Thymus (tissue), 11 donors: Measurements from ENCODE around the gene RPP21. TPM values are rescaled to one million over a fixed set of nuclear protein-coding genes. Genes with fewer than 3 reads are reported as not detected.

Experiments used
- DNase-seq, 9 donors: peaks; one replicate each; pipeline ENCODE4 v3.0.0-alpha.2; 2013; ENCODE audit warnings: low spot score in 9 of 9, low read depth in 6 of 9, missing footprints in 1 of 9
- H3K27ac ChIP-seq, 2 donors: one replicate each; pipeline ENCODE4 v1.5.1; 2013; ENCODE audit warnings: control low read depth in 1 of 2, low read depth in 1 of 2, low read length in 1 of 2, mild to moderate bottlenecking in 1 of 2, moderate library complexity in 1 of 2
- H3K27me3 ChIP-seq, 2 donors: one replicate each; pipeline ENCODE4 v1.5.1; 2013; ENCODE audit warnings: low read length in 1 of 2; ENCODE audit not compliant: control insufficient read depth in 2 of 2, insufficient read depth in 1 of 2
- H3K36me3 ChIP-seq, 2 donors: one replicate each; pipeline ENCODE4 v1.5.1; 2013; ENCODE audit warnings: low read length in 1 of 2, mild to moderate bottlenecking in 1 of 2, moderate library complexity in 1 of 2; ENCODE audit not compliant: control insufficient read depth in 2 of 2, insufficient read depth in 2 of 2
- H3K4me1 ChIP-seq, 2 donors: one replicate each; pipeline ENCODE4 v1.5.1; 2013; ENCODE audit warnings: low read length in 2 of 2; ENCODE audit not compliant: control insufficient read depth in 2 of 2, insufficient read depth in 2 of 2
- H3K4me3 ChIP-seq, 2 donors: one replicate each; pipeline ENCODE4 v1.5.1; 2013; ENCODE audit warnings: low read length in 2 of 2, control low read depth in 1 of 2, mild to moderate bottlenecking in 1 of 2
- H3K9me3 ChIP-seq, 2 donors: one replicate each; pipeline ENCODE4 v1.5.1; 2013; ENCODE audit warnings: low read length in 1 of 2, mild to moderate bottlenecking in 1 of 2; ENCODE audit not compliant: control insufficient read depth in 2 of 2, insufficient read depth in 1 of 2
- WGBS: extraction: QIAGEN DNeasy Blood & Tissue Kit; methylation state at CpG from one replicate; pipeline ENCODE4 v1.1.7; 2013; 5-methylcytosine and 5-hydroxymethylcytosine counted together
- polyA plus RNA-seq: library from polyadenylated mRNA; stranded (reverse); fragments of 200-250 nt; gene quantifications from one replicate; pipeline ENCODE4 v1.2.3, GENCODE V29; 2013
- total RNA-seq: library from RNA; stranded (reverse); fragments of 120-200 nt; gene quantifications from one replicate; pipeline ENCODE4 v1.2.4, GENCODE V29; 2013
- donor health status: healthy.

RPP21 gene
- total and polyA plus RNA-seq, 2 donors: 35.4 to 76.2 TPM

GRCh38 chr6:30380464-30380863 lies 35.5 kb downstream of the RPP21 start:
- H3K4me3 ChIP-seq: no peak overlapping the region
- H3K36me3 ChIP-seq: no peaks in the 10 kb centered on the region
- H3K27me3 ChIP-seq: peaks cover 0 to 10% of the 10 kb centered on the region in 2 donors
- H3K27ac ChIP-seq: no peak overlapping the region
- 61% methylated on average over 5 of the region's 5 CpGs for WGBS
- no peaks in the 10 kb centered on the region for H3K4me1 ChIP-seq
- H3K9me3 ChIP-seq: no peaks in the 10 kb centered on the region
- DNase-seq: no peak

DNA sequence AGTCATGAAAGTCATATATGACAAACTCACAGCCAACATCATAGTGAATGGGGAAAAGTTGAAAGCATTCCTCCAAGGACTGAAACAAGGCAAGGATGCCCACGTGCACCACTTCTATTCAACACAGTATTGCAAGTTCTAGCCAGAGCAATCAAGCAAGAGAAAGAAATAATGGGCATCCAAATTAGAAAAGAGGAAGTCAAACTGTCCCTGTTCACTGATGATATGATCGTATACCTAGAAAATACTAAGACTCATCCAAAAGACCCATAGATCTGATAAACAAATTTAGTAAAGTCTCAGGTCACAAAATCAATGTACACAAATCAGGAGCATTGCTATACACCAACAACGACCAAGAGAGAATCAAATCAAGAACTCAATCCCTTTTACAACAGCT lies 41.2 kb downstream of the RPP21 start:
- DNase-seq: no peak
- Histone ChIP-seq H3K4me1 (no peaks in the 10 kb centered on the region), H3K27me3 (peaks cover 2 to 22% of the 10 kb centered on the region in 2 donors), H3K9me3 (no peaks in the 10 kb centered on the region), H3K4me3 (no peak overlapping the region), H3K36me3 (no peaks in the 10 kb centered on the region), H3K27ac (no peak overlapping the region)
- 27% methylated on average over 3 of the region's 3 CpGs for WGBS

GRCh38 chr6:30391240-30391639 lies 46.3 kb downstream of the RPP21 start:
- H3K36me3 ChIP-seq: no peaks in the 10 kb centered on the region
- H3K4me3 ChIP-seq: no peak overlapping the region
- H3K9me3 ChIP-seq: peaks cover 0 to 2% of the 10 kb centered on the region in 2 donors
- WGBS: 78% methylated on average over 3 of the region's 3 CpGs
- H3K27me3 ChIP-seq: peaks cover 6 to 50% of the 10 kb centered on the region in 2 donors
- DNase-seq: no peak
- no peak overlapping the region for H3K27ac ChIP-seq
- H3K4me1 ChIP-seq: no peaks in the 10 kb centered on the region

GRCh38 chr6:30394139-30394538 lies 49.2 kb downstream of the RPP21 start:
- Histone ChIP-seq H3K36me3 (no peaks in the 10 kb centered on the region), H3K4me3 (no peak overlapping the region), H3K9me3 (peaks cover 0 to 3% of the 10 kb centered on the region in 2 donors), H3K27ac (no peak overlapping the region), H3K27me3 (peaks cover 8 to 63% of the 10 kb centered on the region in 2 donors), H3K4me1 (no peaks in the 10 kb centered on the region)
- whole genome bisulfite sequencing: 34% methylated on average over 5 of the region's 5 CpGs
- DNase-seq: no peak

Other genes starting within 250 kb of the RPP21 start
- 0.28 TPM for gene TRIM31, start 232.1 kb upstream of the RPP21 start, total RNA-seq
- gene TRIM31, start 232.1 kb upstream of the RPP21 start, polyA plus RNA-seq: 1.4 TPM
- gene TRIM40, start 209.0 kb upstream of the RPP21 start, total RNA-seq: 0.09 TPM
- 0.16 TPM for gene TRIM40, start 209.0 kb upstream of the RPP21 start, polyA plus RNA-seq
- gene TRIM10, start 183.9 kb upstream of the RPP21 start, total RNA-seq: 0.57 TPM
- 0.16 TPM for gene TRIM10, start 183.9 kb upstream of the RPP21 start, polyA plus RNA-seq
- gene TRIM15, start 181.6 kb upstream of the RPP21 start, total RNA-seq: 0.19 TPM
- gene TRIM15, start 181.6 kb upstream of the RPP21 start, polyA plus RNA-seq: 0.59 TPM
- gene TRIM26, start 131.8 kb upstream of the RPP21 start, total RNA-seq: 19.7 TPM
- 31.3 TPM for gene TRIM26, start 131.8 kb upstream of the RPP21 start, polyA plus RNA-seq
- 7.2 TPM for gene TRIM39, start 18.2 kb upstream of the RPP21 start, total RNA-seq
- gene TRIM39, start 18.2 kb upstream of the RPP21 start, polyA plus RNA-seq: 12.7 TPM
- 303 TPM for gene HLA-E, start 144.4 kb downstream of the RPP21 start, total RNA-seq
- gene HLA-E, start 144.4 kb downstream of the RPP21 start, polyA plus RNA-seq: 531 TPM
- 46.4 TPM for gene GNL1, start 211.3 kb downstream of the RPP21 start, total RNA-seq
- gene GNL1, start 211.3 kb downstream of the RPP21 start, polyA plus RNA-seq: 78.8 TPM
- gene PRR3, start 212.1 kb downstream of the RPP21 start, total RNA-seq: 13.0 TPM
- 16.7 TPM for gene PRR3, start 212.1 kb downstream of the RPP21 start, polyA plus RNA-seq
- 33.9 TPM for gene ABCF1, start 226.3 kb downstream of the RPP21 start, total RNA-seq
- gene ABCF1, start 226.3 kb downstream of the RPP21 start, polyA plus RNA-seq: 23.5 TPM